Breast epithelium (tissue), 3 donors: ENCODE results near the gene ANKS3.

ENCODE experiments used
- POLR2A ChIP-seq: fragments of 450-650 bp; IDR thresholded peaks from one replicate; pipeline ENCODE4 v1.6.1; 2016; ENCODE audit warnings: antibody characterized with exemption, mild to moderate bottlenecking, moderate library complexity
- TF ChIP-seq, protein P1 (sequence below), 3 donors: fragments of 450-650 bp; IDR thresholded peaks; one replicate each; pipeline ENCODE4 v1.5.1; 2016 to 2017; ENCODE audit warnings: antibody characterized with exemption in 3 of 3, mild to moderate bottlenecking in 3 of 3, moderate library complexity in 3 of 3

DNA sequence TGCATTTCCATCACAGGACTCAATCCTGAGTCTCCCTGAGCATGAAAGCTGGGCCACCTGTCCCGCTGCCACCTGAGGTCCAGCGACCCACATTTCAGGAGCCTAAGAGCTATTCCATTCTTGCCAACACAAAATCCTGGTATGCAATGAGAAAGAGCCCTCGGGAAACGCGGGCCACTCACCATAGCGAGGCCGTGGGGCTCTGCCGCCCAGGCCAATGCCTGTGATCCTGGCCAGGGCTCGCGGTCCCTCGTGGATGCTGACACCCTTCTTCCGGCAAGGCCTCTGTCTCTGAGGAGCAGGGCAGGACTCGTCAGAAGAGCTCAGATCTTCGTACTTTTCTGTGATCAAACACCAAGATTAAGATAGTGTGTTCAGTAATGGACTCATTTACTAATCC, 29.2 kb downstream of the ANKS3 start:
- TF ChIP-seq, protein P1, sequence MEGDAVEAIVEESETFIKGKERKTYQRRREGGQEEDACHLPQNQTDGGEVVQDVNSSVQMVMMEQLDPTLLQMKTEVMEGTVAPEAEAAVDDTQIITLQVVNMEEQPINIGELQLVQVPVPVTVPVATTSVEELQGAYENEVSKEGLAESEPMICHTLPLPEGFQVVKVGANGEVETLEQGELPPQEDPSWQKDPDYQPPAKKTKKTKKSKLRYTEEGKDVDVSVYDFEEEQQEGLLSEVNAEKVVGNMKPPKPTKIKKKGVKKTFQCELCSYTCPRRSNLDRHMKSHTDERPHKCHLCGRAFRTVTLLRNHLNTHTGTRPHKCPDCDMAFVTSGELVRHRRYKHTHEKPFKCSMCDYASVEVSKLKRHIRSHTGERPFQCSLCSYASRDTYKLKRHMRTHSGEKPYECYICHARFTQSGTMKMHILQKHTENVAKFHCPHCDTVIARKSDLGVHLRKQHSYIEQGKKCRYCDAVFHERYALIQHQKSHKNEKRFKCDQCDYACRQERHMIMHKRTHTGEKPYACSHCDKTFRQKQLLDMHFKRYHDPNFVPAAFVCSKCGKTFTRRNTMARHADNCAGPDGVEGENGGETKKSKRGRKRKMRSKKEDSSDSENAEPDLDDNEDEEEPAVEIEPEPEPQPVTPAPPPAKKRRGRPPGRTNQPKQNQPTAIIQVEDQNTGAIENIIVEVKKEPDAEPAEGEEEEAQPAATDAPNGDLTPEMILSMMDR (IDR thresholded peaks at IDR 0.05) = no peak
- TF ChIP-seq POLR2A = no peak
